SJSA1 (cell line): ENCODE results near the gene SDK2. TPM values are rescaled to one million over a fixed set of nuclear protein-coding genes. Genes with fewer than 3 reads are reported as not detected.
"Not testable (repeated sequence)": the region's sequence is repeated elsewhere in the genome, so short reads cannot be mapped to it uniquely, and the experiment has no call there.

Experiments used
- DNase-seq, 2 experiments: peaks; one replicate each; pipeline ENCODE4 v3.0.0-alpha.2; 2015 to 2020; ENCODE audit warnings: low spot score in 2 of 2, low read depth in 1 of 2
- H3K27ac ChIP-seq: fragments of 250-450 bp; sonication (Bioruptor Pico); 2 replicates; pipeline ENCODE4 v1.5.1; 2020; ENCODE audit warnings: mild to moderate bottlenecking, moderate library complexity
- H3K27me3 ChIP-seq: fragments of 250-450 bp; sonication (Bioruptor Pico); replicated peaks from 2 replicates; pipeline ENCODE4 v1.5.1; 2020; ENCODE audit warnings: mild to moderate bottlenecking, moderate library complexity
- H3K36me3 ChIP-seq: fragments of 250-450 bp; sonication (Bioruptor Pico); 2 replicates; pipeline ENCODE4 v1.5.1; 2020; ENCODE audit warnings: mild to moderate bottlenecking
- H3K4me1 ChIP-seq: fragments of 250-450 bp; sonication (Bioruptor Pico); replicated peaks from 2 replicates; pipeline ENCODE4 v1.6.1; 2021; ENCODE audit warnings: mild to moderate bottlenecking
- H3K4me3 ChIP-seq: fragments of 250-450 bp; sonication (Bioruptor Pico); 2 replicates; pipeline ENCODE4 v1.5.1; 2020; ENCODE audit warnings: mild to moderate bottlenecking
- H3K9me3 ChIP-seq: fragments of 250-450 bp; sonication (Bioruptor Pico); replicated peaks from 2 replicates; pipeline ENCODE4 v1.5.1; 2020; ENCODE audit warnings: mild to moderate bottlenecking
- total RNA-seq: library from RNA; depleted of rRNA; stranded (reverse); fragments of >200 nt; shearing (Covaris generic); gene quantifications from 2 replicates; pipeline ENCODE4 v1.2.3, GENCODE V29; 2014

Gene SDK2
- total RNA-seq, 1 experiment from 2014 or later = 0.05 TPM

DNA sequence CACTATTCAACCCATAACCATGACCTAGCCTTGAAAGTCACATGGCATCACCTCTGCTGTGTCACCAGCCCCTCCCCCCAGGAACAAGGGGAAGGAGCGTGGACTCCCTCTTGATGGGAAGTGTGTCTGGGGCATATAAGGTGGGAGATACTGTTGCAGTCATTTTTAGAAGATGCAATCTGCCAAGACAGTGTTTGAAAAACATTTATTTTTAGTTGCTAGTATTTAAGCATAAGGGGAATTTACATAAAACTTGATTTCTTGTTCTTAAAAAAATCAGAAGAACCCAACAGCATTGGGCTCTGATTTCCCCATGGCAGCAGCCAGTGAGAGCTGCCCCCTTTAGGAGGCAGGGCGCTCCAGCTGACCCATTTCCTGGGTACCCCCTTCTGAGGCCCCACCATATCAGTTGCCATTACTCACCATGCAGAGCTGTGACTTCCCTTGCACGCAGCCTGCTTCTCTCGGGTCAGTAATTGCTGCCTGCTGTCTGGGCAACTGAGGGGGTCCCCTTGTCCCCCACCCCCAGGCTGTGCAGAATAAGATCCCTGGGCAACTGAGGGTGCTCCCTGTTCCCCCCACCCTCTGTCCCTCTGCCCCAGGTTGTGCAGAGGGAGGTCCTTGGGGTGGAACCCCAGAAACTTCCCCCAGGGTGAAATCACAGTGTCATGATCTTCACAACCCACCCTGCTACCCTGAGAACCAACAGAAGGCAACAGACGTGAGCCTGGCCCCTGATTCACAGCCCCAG lies 320.7 kb downstream of the SDK2 start:
- Histone ChIP-seq H3K27me3 (no peaks in the 10 kb centered on the region), H3K27ac (peak overlapping the region; percentile 36), H3K4me1 (peaks cover 31% of the 10 kb centered on the region), H3K36me3 (no peaks in the 10 kb centered on the region), H3K9me3 (no peaks in the 10 kb centered on the region), H3K4me3 (no peak overlapping the region)
- no peak for DNase-seq

DNA sequence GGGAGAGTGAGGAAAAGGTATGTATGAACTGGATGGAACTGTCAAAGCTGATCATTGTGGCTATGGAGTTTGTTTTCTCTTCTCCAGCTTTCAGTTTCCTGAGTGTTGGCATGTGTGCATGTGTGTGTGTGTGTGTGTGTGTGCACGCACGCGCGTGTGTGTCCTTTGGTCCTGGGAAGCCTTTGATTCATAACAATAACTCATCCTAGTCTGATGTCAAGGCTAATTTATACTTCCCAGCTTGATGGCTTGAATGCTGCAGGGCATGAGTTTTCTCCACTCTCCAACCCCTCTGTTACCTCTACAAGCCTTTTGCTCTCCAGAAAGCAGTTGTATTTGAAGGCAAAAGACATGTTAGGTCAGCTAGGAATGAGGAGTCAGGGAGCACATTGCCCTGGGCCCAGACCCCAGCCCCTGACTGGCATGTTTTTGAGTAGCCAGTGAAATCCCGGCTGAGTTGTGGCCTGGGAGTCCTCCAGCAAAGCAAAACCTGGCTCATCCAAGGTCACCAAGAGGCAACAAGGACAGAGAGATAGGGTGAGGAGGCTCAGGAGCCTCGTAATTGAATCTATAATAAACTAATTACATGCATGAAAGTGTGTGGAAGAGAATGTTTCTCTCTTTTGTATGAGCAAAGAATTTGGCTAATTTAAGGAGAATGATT lies 323.5 kb downstream of the SDK2 start:
- no peaks in the 10 kb centered on the region for H3K36me3 ChIP-seq
- H3K4me3 ChIP-seq = no peak overlapping the region
- no peaks in the 10 kb centered on the region for H3K27me3 ChIP-seq
- DNase-seq = no peak
- H3K27ac ChIP-seq = no peak overlapping the region
- peaks cover 31% of the 10 kb centered on the region for H3K4me1 ChIP-seq
- H3K9me3 ChIP-seq = no peaks in the 10 kb centered on the region

DNA sequence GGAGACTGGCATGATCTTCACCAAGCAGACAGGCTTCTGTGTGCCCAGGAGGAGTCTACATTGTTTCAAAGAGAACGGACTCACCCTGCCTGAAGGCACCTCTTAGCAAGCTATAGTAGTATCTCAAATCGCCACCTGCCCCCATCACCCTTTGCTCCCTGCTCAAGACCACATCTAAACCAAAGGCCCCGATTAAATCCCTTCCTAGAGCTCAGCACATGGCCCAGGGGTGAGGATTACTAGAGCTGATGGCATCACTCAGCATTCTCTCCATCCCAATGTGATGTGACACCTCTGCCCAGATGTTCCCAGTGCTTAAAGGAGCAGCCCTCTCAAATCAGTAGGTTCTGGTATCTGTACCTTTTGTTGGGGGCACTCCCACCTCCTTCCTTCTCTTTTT lies 324.5 kb downstream of the SDK2 start:
- peaks cover 31% of the 10 kb centered on the region for H3K4me1 ChIP-seq
- H3K4me3 ChIP-seq = no peak overlapping the region
- DNase-seq = no peak
- no peaks in the 10 kb centered on the region for H3K27me3 ChIP-seq
- H3K36me3 ChIP-seq = no peaks in the 10 kb centered on the region
- H3K9me3 ChIP-seq = no peaks in the 10 kb centered on the region
- no peak overlapping the region for H3K27ac ChIP-seq

DNA sequence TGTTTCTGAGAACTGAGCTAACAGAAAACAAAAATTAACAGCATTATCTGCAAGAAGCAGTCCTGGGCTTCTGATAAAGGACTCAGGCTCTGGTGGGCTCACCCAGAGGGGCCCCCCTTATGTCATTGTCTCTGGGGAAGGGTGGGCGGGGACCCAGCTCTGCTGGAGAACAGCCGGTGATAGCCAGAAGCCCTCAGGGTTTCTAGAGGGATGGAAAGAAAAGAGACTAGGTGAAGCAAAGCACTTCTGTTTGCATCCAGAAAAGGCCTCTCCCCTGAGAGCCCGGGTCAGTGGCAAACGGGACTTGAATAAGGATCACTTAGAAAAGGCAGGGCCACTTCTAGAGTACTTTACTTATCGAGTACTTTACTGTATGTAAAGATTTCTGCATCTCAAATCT lies 325.4 kb downstream of the SDK2 start:
- Histone ChIP-seq H3K27ac (no peak overlapping the region), H3K9me3 (no peaks in the 10 kb centered on the region), H3K4me1 (peaks cover 21% of the 10 kb centered on the region), H3K36me3 (no peaks in the 10 kb centered on the region), H3K4me3 (no peak overlapping the region), H3K27me3 (no peaks in the 10 kb centered on the region)
- DNase-seq = no peak

DNA sequence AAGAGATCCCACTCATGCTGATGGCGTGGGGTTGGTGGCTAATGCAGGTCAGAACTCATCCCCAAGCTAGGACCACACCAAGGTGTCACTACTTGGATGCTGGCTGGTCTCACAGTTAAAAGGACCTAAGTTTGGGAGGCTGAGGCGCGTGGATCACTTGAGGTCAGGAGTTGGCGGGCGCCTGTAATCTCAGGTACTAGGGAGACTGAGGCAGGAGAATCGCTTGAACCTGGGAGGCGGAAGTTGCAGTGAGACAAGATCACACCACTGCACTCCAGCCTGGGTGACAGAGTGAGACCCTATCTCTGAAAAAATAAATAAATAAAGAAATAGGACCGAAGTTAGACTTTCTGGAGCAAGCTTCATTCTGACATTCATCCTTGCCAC lies 325.8 kb downstream of the SDK2 start:
- Histone ChIP-seq H3K36me3 (no peaks in the 10 kb centered on the region), H3K9me3 (no peaks in the 10 kb centered on the region), H3K27ac (no peak overlapping the region), H3K4me3 (no peak overlapping the region), H3K4me1 (peaks cover 17% of the 10 kb centered on the region), H3K27me3 (no peaks in the 10 kb centered on the region)
- DNase-seq = no peak

DNA sequence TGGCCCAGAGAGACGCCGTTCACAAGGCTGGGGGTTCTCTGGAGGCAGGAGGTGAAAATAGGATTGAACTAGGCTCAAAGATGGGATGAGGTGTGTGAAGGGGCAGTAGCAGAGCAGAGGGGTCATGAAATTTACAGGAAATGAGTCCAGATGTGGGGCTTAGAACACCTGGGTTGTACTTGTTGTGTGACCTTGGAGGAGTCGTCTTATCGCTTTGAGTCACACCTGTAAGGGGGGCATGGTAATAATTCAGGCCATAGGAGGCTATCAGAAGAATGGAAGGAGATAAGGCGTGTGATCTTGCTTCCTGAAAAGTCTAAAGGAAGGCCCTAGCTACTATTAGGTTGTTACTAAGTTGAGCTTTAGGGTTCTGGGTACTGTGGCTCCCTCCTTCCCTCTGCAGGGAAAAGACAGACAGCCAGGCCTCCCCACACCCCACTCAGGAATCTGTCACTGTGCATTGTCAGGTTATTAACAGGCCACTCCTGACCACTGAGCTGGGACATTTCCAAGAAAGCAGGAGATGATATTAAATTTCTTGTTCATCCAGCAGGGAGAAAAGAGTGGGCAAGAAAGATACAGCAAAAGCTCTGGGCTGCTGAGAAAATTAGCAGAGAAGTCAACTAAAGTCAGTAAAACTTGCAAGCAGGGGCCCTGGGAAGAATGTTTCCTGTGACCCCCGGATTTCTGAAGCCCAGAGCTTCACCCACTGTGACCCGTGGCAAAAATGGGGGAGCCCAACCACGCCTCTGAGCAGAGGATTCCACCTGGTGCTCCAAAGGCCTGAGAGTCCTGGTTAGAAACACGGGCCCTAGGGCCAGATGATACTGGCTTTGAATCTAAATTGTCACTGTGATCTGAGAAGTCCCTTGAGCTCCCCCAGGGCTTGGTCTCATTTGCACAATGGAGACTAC lies 326.5 kb downstream of the SDK2 start:
- Histone ChIP-seq H3K27me3 (no peaks in the 10 kb centered on the region), H3K4me3 (no peak overlapping the region), H3K9me3 (no peaks in the 10 kb centered on the region), H3K4me1 (peaks cover 16% of the 10 kb centered on the region), H3K36me3 (no peaks in the 10 kb centered on the region), H3K27ac (no peak overlapping the region)
- no peak for DNase-seq

DNA sequence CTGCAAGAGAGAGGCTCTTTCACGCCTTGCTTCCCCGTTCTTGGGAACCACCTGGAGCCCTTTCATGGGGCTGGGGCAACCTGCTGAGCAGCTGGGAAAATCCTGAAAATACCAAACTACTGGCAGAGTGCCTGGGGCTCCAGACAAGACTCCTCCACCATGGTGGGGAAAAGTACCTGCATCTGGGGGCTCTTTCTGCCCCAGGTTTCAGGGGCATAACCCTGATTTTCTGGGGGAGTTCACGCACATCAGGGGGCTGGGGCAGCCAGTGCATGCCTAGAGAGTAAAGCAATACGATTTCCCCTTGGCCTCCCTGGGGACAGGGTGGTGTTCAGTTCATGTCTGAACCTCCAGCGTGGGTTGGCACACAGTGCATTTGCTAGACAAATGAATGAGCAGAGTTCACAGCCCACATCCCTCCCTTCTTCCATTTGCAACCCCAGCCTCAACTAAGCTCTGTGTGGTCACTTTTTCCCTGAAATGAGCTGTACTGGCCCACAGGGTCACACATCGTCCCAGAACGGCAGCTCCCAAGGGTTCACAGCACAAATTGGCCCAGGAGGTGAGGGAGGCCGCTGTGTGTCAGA lies 327.2 kb downstream of the SDK2 start:
- H3K27me3 ChIP-seq = no peaks in the 10 kb centered on the region
- DNase-seq = no peak
- H3K4me1 ChIP-seq = peaks cover 17% of the 10 kb centered on the region
- no peak overlapping the region for H3K27ac ChIP-seq
- H3K4me3 ChIP-seq = no peak overlapping the region
- no peaks in the 10 kb centered on the region for H3K9me3 ChIP-seq
- no peaks in the 10 kb centered on the region for H3K36me3 ChIP-seq

DNA sequence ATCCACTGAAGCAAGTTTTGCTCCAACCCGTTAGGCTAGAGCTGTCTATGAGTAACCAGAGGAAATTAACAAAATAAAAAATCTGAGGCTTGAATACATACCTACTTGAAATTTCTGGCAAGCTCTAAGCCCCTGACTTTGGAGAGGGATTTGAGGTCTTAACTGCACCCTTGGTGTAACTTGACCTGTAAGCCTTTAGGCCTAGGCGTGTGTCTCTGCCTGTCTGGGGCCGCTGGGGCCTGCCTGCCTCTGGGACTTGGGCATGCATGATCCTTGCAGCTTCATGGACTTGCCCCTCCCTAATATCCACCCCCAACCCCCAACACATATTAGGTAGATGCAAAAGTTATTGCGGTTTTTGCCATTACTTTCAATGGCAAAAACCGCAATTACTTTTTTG lies 328.8 kb downstream of the SDK2 start:
- H3K27ac ChIP-seq = no peak overlapping the region
- no peaks in the 10 kb centered on the region for H3K27me3 ChIP-seq
- 0 out of 2 replicates have a peak, but pooled peaks cover 5% of the 10 kb centered on the region for H3K9me3 ChIP-seq
- H3K4me1 ChIP-seq = peaks cover 15% of the 10 kb centered on the region
- peaks cover 12% of the 10 kb centered on the region for H3K36me3 ChIP-seq
- no peak overlapping the region for H3K4me3 ChIP-seq
- no peak for DNase-seq

DNA sequence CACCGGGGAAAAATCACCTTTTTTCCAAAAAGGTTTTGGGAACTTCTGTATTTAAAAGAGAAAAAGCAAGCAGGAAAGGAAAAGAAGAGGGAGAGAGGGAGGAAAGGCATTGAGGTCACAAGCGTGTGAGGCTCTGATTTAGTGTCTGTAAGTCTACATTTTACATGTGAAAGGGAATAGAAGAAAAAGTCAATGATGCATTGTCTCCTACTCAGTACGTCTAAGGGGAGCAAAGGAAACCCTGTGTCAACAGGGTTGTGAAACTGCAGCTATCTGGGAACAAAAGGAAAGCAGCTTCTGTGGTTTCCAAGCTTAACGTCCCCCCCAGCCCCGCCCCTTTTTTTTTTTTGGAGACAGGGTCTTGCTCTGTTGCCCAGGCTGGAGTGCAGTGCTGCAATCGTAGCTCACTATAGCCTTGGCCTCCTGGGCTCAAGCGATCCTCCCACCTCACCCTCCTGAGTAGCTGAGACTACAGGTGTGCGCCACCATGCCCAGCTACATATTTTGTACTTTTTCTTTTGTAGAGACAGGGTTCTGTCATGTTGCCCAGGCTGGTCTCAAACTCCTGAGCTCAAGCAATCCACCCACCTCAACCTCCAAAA lies 330.6 kb downstream of the SDK2 start:
- no peak for DNase-seq
- Histone ChIP-seq H3K9me3 (0 out of 2 replicates have a peak, but pooled peaks cover 5% of the 10 kb centered on the region), H3K36me3 (peaks cover 25% of the 10 kb centered on the region), H3K27me3 (no peaks in the 10 kb centered on the region), H3K27ac (no peak overlapping the region), H3K4me1 (peaks cover 33% of the 10 kb centered on the region), H3K4me3 (no peak overlapping the region)

DNA sequence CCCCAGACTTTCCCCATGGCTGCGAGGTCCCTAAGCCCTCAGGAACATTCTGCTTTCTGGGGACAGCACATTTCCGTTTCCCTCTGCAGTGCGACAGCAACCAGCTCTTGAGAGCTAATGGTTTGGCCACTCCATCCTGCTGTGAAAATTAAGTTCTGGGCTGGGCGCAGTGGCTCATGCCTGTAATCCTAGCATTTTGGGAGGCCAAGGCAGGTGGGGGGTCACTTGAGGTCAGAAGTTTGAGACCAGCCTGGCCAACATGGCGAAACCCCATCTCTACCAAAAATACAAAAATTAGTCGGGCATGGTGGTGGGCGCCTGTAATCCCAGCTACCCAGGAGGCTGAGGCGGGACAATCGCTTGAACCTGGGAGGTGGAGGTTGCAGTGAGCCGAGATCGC lies 331.4 kb downstream of the SDK2 start:
- H3K9me3 ChIP-seq, DNase-seq, H3K27ac ChIP-seq, H3K27me3 ChIP-seq, H3K4me3 ChIP-seq: not testable (repeated sequence)
- Histone ChIP-seq H3K4me1 (peaks cover 40% of the 10 kb centered on the region), H3K36me3 (peaks cover 32% of the 10 kb centered on the region)

DNA sequence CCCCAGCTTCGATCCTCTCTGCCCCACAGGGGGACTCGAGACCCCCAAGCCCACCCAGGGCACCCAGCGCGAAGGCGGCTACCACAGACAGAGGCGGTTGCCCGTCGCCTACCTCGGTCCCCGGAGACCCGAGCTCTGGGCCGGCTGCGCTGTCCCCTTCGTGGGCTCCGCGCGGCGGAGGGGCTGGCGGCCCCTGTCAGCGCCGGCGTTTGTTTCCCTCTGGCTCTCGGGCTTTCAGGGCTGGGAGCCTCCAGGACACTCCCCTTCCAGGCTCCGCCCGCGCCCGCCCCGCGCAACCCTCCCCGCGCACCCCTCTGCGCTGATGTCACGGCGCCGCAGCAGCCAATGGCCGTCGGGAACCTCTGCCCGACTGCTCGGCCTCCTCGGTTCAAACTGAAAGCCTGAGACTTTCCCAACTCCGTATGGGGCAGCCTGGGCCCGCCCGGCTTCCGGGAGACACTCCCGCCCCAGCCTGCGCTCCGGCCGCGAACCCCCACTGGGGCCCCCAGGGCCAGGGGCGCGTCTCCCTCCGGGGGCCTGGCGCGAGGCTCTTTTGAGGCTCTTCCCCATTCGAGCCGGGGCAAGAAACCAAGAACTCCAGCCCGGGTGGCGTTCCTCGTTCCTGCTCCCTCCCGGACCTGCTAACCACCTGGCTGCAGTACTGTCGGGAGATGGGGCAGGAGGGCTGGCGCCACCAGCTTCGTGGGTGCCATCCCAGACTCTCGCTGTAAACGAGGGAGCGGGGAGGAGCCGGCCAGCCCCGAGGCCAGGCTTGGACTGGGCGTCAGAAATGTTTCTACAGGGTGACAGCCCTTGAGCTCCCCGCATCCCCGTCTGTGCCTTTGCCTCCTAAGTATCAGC lies 332.2 kb downstream of the SDK2 start, which contains the start of gene CDC42EP4:
Gene CDC42EP4 (minus strand): TSS at position 221 of the 861 bp plus-strand sequence. CDS start 25,501 bp downstream, outside the sequence.
- H3K27ac ChIP-seq = peak within 1 kb of the TSS; percentile 91
- H3K9me3 ChIP-seq = 0 out of 2 replicates have a peak, but pooled peaks cover 5% of the 10 kb centered on the region
- H3K27me3 ChIP-seq = no peaks in the 10 kb centered on the region
- H3K36me3 ChIP-seq = peaks cover 36% of the 10 kb centered on the region
- H3K4me1 ChIP-seq = peaks cover 48% of the 10 kb centered on the region
- peak within 1 kb of the TSS; percentile 94 for H3K4me3 ChIP-seq
- DNase-seq = peak; percentile 97 to 99

DNA sequence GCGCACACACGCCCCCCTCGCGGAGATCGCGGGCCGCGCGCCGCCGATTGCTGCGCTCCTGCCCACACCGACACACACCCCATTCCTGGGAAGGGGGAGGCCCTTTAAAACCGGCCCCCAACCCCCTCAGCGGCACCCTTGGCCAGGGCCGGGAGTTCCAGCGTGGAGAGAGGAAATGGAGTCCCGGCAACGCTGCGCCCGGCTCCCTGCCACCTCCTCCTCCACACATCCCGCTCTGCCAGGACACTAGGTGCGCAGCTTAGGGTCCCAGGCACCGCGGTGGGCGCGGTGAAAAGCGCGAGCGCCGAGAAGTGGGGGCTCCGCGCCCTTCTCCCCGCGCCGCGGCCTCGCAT lies 332.8 kb downstream of the SDK2 start:
- H3K4me3 ChIP-seq = peak overlapping the region; percentile 94
- peaks cover 54% of the 10 kb centered on the region for H3K4me1 ChIP-seq
- H3K27ac ChIP-seq = peak overlapping the region; percentile 91
- peak; percentile 69 to 89 for DNase-seq
- H3K27me3 ChIP-seq = no peaks in the 10 kb centered on the region
- H3K9me3 ChIP-seq = 0 out of 2 replicates have a peak, but pooled peaks cover 5% of the 10 kb centered on the region
- peaks cover 42% of the 10 kb centered on the region for H3K36me3 ChIP-seq
